ENCODE measurements around the gene MBD5.

MBD5 gene

GRCh38 chr2:148110184-148110583 is 89.3 kb downstream of the MBD5 start:
- no peaks in the 10 kb centered on the region for H3K27me3 ChIP-seq (ENCODE audit: control insufficient read depth in 1 of 2, insufficient read depth in 2 of 2, low read length in 2 of 2)
- no peaks in the 10 kb centered on the region for H3K4me1 ChIP-seq (ENCODE audit: control insufficient read depth, insufficient read depth, low read length)
- no peak overlapping the region for H3K4me3 ChIP-seq (ENCODE audit: low read length in 2 of 2)
- no peaks in the 10 kb centered on the region for H3K9me3 ChIP-seq (ENCODE audit: control insufficient read depth in 2 of 2, low read length in 2 of 2)
- no peak overlapping the region for H3K9ac ChIP-seq (ENCODE audit: low read length in 2 of 2)
- H3K36me3 ChIP-seq (ENCODE audit: control insufficient read depth in 2 of 2, insufficient read depth in 2 of 2, low read length in 2 of 2) = no peaks in the 10 kb centered on the region
- H3K27ac ChIP-seq (ENCODE audit: low read length) = no peak overlapping the region

DNA sequence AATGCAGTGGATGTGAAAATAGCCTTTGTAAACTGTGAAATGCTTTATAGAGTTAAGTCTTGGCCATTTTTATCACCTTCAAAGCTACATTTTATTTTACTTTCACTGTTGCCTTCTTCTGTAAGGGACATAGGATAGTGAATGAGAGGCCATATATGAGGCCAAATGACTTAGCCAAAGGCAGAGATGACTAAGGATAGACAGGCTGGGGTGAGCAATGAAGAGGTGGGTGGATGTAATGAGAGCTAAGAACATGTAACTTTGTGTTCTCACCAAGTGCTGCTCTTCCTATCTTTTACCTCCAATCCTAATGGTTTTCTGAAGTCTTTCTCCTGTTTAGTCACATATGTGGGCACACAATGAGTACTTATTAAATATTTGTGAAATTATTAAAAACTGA is 101.9 kb downstream of the MBD5 start:
- H3K4me1 ChIP-seq (ENCODE audit: control insufficient read depth, insufficient read depth, low read length) = no peaks in the 10 kb centered on the region
- no peaks in the 10 kb centered on the region for H3K27me3 ChIP-seq (ENCODE audit: control insufficient read depth in 1 of 2, insufficient read depth in 2 of 2, low read length in 2 of 2)
- no peak overlapping the region for H3K27ac ChIP-seq (ENCODE audit: low read length)
- H3K9me3 ChIP-seq (ENCODE audit: control insufficient read depth in 2 of 2, low read length in 2 of 2) = no peaks in the 10 kb centered on the region
- H3K4me3 ChIP-seq (ENCODE audit: low read length in 2 of 2) = no peak overlapping the region
- no peaks in the 10 kb centered on the region for H3K36me3 ChIP-seq (ENCODE audit: control insufficient read depth in 2 of 2, insufficient read depth in 2 of 2, low read length in 2 of 2)
- no peak overlapping the region for H3K9ac ChIP-seq (ENCODE audit: low read length in 2 of 2)

- Histone ChIP-seq H3K9me3 (ENCODE audit: control insufficient read depth in 2 of 2, low read length in 2 of 2) (no peaks in the 10 kb centered on the region), H3K9ac (ENCODE audit: low read length in 2 of 2) (no peak overlapping the region), H3K27me3 (ENCODE audit: control insufficient read depth in 1 of 2, insufficient read depth in 2 of 2, low read length in 2 of 2) (no peaks in the 10 kb centered on the region), H3K4me3 (ENCODE audit: low read length in 2 of 2) (no peak overlapping the region), H3K36me3 (ENCODE audit: control insufficient read depth in 2 of 2, insufficient read depth in 2 of 2, low read length in 2 of 2) (no peaks in the 10 kb centered on the region), H3K4me1 (ENCODE audit: control insufficient read depth, insufficient read depth, low read length) (no peaks in the 10 kb centered on the region), H3K27ac (ENCODE audit: low read length) (no peak overlapping the region)
These were observed 103.4 kb downstream of the MBD5 start for GRCh38 chr2:148124271-148124670.

DNA sequence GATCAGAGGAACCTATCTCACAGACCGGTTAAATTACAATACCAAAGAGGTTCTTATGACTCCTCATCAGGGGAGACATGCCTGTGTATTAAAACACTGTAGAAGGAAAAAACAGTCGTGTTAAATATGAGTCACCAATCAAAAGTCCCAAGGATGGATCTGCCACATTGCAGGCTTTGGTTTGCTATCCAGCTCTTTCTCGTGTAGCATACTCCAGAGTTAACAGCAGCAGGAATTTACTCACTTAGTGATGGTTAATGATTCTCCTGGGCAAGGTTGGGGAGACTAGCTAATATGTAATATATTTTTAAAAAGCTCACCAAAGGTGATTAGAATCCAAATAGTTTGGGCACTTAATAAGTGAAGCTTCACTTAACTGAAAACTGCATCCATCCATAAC is 109.7 kb downstream of the MBD5 start:
- Histone ChIP-seq H3K4me1 (ENCODE audit: control insufficient read depth, insufficient read depth, low read length) (no peaks in the 10 kb centered on the region), H3K27me3 (ENCODE audit: control insufficient read depth in 1 of 2, insufficient read depth in 2 of 2, low read length in 2 of 2) (no peaks in the 10 kb centered on the region), H3K4me3 (ENCODE audit: low read length in 2 of 2) (no peak overlapping the region)

DNA sequence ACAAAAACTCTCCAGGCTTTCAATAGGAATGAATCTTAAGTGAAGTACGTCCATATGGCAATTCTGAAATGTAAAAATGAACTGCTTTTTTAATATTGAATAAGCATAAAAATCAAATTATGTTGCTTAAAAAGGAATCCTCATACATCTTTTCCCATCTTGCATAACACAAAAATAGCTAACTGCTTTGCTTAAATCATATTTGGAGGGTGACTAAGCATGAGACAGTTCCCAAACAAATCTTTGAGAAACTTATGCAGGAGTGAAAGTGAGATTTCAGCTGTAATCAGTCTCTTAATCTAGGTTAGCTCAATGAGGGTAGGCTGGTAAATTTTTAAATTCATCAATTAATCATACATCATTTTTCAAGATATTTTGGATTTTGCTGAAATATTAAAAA is 111.5 kb downstream of the MBD5 start:
- Histone ChIP-seq H3K9ac (ENCODE audit: low read length in 2 of 2) (no peak overlapping the region), H3K27me3 (ENCODE audit: control insufficient read depth in 1 of 2, insufficient read depth in 2 of 2, low read length in 2 of 2) (no peaks in the 10 kb centered on the region), H3K9me3 (ENCODE audit: control insufficient read depth in 2 of 2, low read length in 2 of 2) (no peaks in the 10 kb centered on the region), H3K4me1 (ENCODE audit: control insufficient read depth, insufficient read depth, low read length) (no peaks in the 10 kb centered on the region), H3K4me3 (ENCODE audit: low read length in 2 of 2) (no peak overlapping the region), H3K36me3 (ENCODE audit: control insufficient read depth in 2 of 2, insufficient read depth in 2 of 2, low read length in 2 of 2) (no peaks in the 10 kb centered on the region), H3K27ac (ENCODE audit: low read length) (no peak overlapping the region)

More for the DNA sequence above, 109.7 kb downstream of the MBD5 start:
- H3K9ac ChIP-seq (ENCODE audit: low read length in 2 of 2) = no peak overlapping the region
- H3K27ac ChIP-seq (ENCODE audit: low read length) = no peak overlapping the region
- no peaks in the 10 kb centered on the region for H3K9me3 ChIP-seq (ENCODE audit: control insufficient read depth in 2 of 2, low read length in 2 of 2)
- no peaks in the 10 kb centered on the region for H3K36me3 ChIP-seq (ENCODE audit: control insufficient read depth in 2 of 2, insufficient read depth in 2 of 2, low read length in 2 of 2)

GRCh38 chr2:148135705-148136104 is 114.8 kb downstream of the MBD5 start:
- H3K9ac ChIP-seq (ENCODE audit: low read length in 2 of 2) = no peak overlapping the region
- no peak overlapping the region for H3K4me3 ChIP-seq (ENCODE audit: low read length in 2 of 2)
- H3K27me3 ChIP-seq (ENCODE audit: control insufficient read depth in 1 of 2, insufficient read depth in 2 of 2, low read length in 2 of 2) = no peaks in the 10 kb centered on the region
- H3K36me3 ChIP-seq (ENCODE audit: control insufficient read depth in 2 of 2, insufficient read depth in 2 of 2, low read length in 2 of 2) = no peaks in the 10 kb centered on the region
- no peaks in the 10 kb centered on the region for H3K9me3 ChIP-seq (ENCODE audit: control insufficient read depth in 2 of 2, low read length in 2 of 2)
- H3K27ac ChIP-seq (ENCODE audit: low read length) = no peak overlapping the region
- H3K4me1 ChIP-seq (ENCODE audit: control insufficient read depth, insufficient read depth, low read length) = no peaks in the 10 kb centered on the region

GRCh38 chr2:148136441-148136840 is 115.5 kb downstream of the MBD5 start:
- Histone ChIP-seq H3K36me3 (ENCODE audit: control insufficient read depth in 2 of 2, insufficient read depth in 2 of 2, low read length in 2 of 2) (no peaks in the 10 kb centered on the region), H3K27me3 (ENCODE audit: control insufficient read depth in 1 of 2, insufficient read depth in 2 of 2, low read length in 2 of 2) (no peaks in the 10 kb centered on the region), H3K4me3 (ENCODE audit: low read length in 2 of 2) (no peak overlapping the region), H3K27ac (ENCODE audit: low read length) (no peak overlapping the region), H3K9me3 (ENCODE audit: control insufficient read depth in 2 of 2, low read length in 2 of 2) (no peaks in the 10 kb centered on the region), H3K4me1 (ENCODE audit: control insufficient read depth, insufficient read depth, low read length) (no peaks in the 10 kb centered on the region), H3K9ac (ENCODE audit: low read length in 2 of 2) (no peak overlapping the region)

- no peak overlapping the region for H3K9ac ChIP-seq (ENCODE audit: low read length in 2 of 2)
- H3K36me3 ChIP-seq (ENCODE audit: control insufficient read depth in 2 of 2, insufficient read depth in 2 of 2, low read length in 2 of 2) = no peaks in the 10 kb centered on the region
- H3K27ac ChIP-seq (ENCODE audit: low read length) = no peak overlapping the region
- H3K9me3 ChIP-seq (ENCODE audit: control insufficient read depth in 2 of 2, low read length in 2 of 2) = no peaks in the 10 kb centered on the region
- no peaks in the 10 kb centered on the region for H3K27me3 ChIP-seq (ENCODE audit: control insufficient read depth in 1 of 2, insufficient read depth in 2 of 2, low read length in 2 of 2)
- H3K4me3 ChIP-seq (ENCODE audit: low read length in 2 of 2) = no peak overlapping the region
- no peaks in the 10 kb centered on the region for H3K4me1 ChIP-seq (ENCODE audit: control insufficient read depth, insufficient read depth, low read length)
These were observed 141.1 kb downstream of the MBD5 start for GRCh38 chr2:148161909-148162435.

DNA sequence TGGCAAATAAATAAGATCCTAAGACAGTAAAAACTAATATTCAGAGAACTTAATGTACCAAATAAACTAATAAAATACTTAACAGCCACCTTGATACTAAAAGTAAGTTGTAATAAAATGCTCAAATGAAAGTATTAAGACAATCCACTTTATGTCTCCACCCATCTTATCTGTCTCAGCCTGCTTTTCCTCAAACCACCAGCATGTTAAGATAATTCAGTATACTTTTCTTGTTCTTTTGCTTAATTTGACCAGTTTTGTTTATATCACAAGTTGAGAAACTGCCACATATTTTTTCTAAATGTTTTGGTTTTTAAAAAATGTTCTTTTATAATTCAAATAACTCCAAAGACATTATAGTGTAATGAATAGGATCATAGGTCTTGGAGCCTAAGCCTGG is 142.0 kb downstream of the MBD5 start:
- Histone ChIP-seq H3K9me3 (ENCODE audit: control insufficient read depth in 2 of 2, low read length in 2 of 2) (no peaks in the 10 kb centered on the region), H3K27me3 (ENCODE audit: control insufficient read depth in 1 of 2, insufficient read depth in 2 of 2, low read length in 2 of 2) (no peaks in the 10 kb centered on the region), H3K9ac (ENCODE audit: low read length in 2 of 2) (no peak overlapping the region), H3K4me3 (ENCODE audit: low read length in 2 of 2) (no peak overlapping the region), H3K36me3 (ENCODE audit: control insufficient read depth in 2 of 2, insufficient read depth in 2 of 2, low read length in 2 of 2) (no peaks in the 10 kb centered on the region), H3K4me1 (ENCODE audit: control insufficient read depth, insufficient read depth, low read length) (no peaks in the 10 kb centered on the region), H3K27ac (ENCODE audit: low read length) (no peak overlapping the region)

DNA sequence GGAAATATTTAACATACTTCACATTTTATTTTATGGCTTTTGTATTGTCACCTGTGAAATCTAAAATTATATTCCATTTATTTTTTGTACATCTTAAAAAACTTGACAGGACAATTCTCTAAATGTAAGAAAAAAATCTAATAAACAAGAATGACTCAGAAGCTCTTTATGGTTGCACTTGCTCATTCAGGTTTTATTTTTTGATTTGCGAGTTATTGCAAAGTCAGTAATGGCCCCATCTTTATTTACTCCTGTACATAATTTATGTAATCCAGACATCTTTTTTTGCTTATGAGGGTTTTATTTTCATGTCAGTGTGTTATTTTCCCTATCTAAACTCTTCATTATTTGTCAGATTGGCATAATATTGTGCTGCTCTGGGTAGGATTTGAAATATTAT is 145.1 kb downstream of the MBD5 start:
- Histone ChIP-seq H3K27me3 (ENCODE audit: control insufficient read depth in 1 of 2, insufficient read depth in 2 of 2, low read length in 2 of 2) (no peaks in the 10 kb centered on the region), H3K9me3 (ENCODE audit: control insufficient read depth in 2 of 2, low read length in 2 of 2) (no peaks in the 10 kb centered on the region), H3K4me3 (ENCODE audit: low read length in 2 of 2) (no peak overlapping the region), H3K27ac (ENCODE audit: low read length) (no peak overlapping the region), H3K36me3 (ENCODE audit: control insufficient read depth in 2 of 2, insufficient read depth in 2 of 2, low read length in 2 of 2) (no peaks in the 10 kb centered on the region), H3K9ac (ENCODE audit: low read length in 2 of 2) (no peak overlapping the region), H3K4me1 (ENCODE audit: control insufficient read depth, insufficient read depth, low read length) (no peaks in the 10 kb centered on the region)

DNA sequence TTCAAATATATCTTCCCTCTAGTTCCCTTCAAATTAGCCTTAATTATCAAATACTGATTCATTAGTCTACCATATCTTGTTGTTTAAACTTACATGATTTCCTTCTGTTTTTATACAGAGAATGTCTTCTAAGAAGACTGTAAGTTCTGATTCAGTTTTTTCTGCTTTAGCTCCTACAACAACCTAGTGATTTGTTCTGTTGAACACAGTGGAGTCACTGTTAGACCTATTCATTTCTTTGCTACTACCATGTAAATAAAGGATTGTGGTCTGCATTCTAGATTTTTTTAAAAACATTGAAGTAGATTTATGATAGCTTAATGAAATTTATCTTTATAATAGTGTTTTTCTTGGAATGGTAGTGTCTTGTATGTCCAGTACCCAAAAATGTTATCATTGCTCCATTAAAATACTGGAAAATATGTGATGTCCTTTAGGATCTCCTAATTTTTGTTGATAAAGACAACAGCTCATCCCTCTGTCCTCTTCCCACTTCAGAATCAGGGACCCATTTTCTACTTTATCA is 146.4 kb downstream of the MBD5 start:
- no peak overlapping the region for H3K4me3 ChIP-seq (ENCODE audit: low read length in 2 of 2)
- no peaks in the 10 kb centered on the region for H3K36me3 ChIP-seq (ENCODE audit: control insufficient read depth in 2 of 2, insufficient read depth in 2 of 2, low read length in 2 of 2)
- H3K9me3 ChIP-seq (ENCODE audit: control insufficient read depth in 2 of 2, low read length in 2 of 2) = no peaks in the 10 kb centered on the region
- no peak overlapping the region for H3K27ac ChIP-seq (ENCODE audit: low read length)
- no peak overlapping the region for H3K9ac ChIP-seq (ENCODE audit: low read length in 2 of 2)
- H3K27me3 ChIP-seq (ENCODE audit: control insufficient read depth in 1 of 2, insufficient read depth in 2 of 2, low read length in 2 of 2) = no peaks in the 10 kb centered on the region
- no peaks in the 10 kb centered on the region for H3K4me1 ChIP-seq (ENCODE audit: control insufficient read depth, insufficient read depth, low read length)
